GM21515 (cell line): ENCODE results near the gene PIK3C2G.

Source experiments
- ATAC-seq: cut with Tn5 transposase; IDR thresholded peaks from one replicate; pipeline ENCODE4 v1.9.1; 2021; ENCODE audit not compliant: unreplicated experiment

PIK3C2G gene

GRCh38 chr12:18696971-18697602 is 435.8 kb downstream of the PIK3C2G start:
- no peak for ATAC-seq
